Pancreas (tissue), 10 donors: ENCODE data around the gene PPP3CA. TPM values are rescaled to one million over a fixed set of nuclear protein-coding genes. Genes with fewer than 3 reads are reported as not detected.

ENCODE experiments used
- ATAC-seq, 4 donors: fragments of 200-7000 bp; cut with Tn5 transposase; one replicate each; pipeline versions ENCODE4 v1.8.0 to v1.9.1; 2020; ENCODE audit warnings: mild to moderate bottlenecking in 4 of 4, moderate library complexity in 4 of 4
- DNase-seq, 6 donors: peaks; one replicate each; pipeline ENCODE4 v3.0.0-alpha.2; 2020
- FAIRE-seq: peaks from 2 replicates; lab custom pipeline; 2012; peaks lifted over from hg19 to GRCh38; lab: Jason Lieb, UNC
- H3K27ac ChIP-seq, 4 donors: fragments of 200-600 bp; sonication (generic); 1 replicate in 3 of 4; 2 replicates in 1 of 4; pipeline versions ENCODE4 v1.5.0 to v1.8.0; 2020
- H3K27me3 ChIP-seq, 4 donors: fragments of 200-600 bp; one replicate each; pipeline ENCODE4 v1.8.0; 2021
- H3K36me3 ChIP-seq, 3 donors: fragments of 200-600 bp; sonication (generic) in 1 of 3; one replicate each; pipeline versions ENCODE4 v1.5.0 to v1.8.0; 2020 to 2021
- H3K4me1 ChIP-seq, 3 donors: fragments of 200-600 bp; one replicate each; pipeline ENCODE4 v1.8.0; 2021
- H3K4me3 ChIP-seq, 4 donors: fragments of 200-600 bp; sonication (generic) in 2 of 4; one replicate each; pipeline versions ENCODE4 v1.5.0 to v1.8.0; 2020 to 2021
- H3K9me3 ChIP-seq, 4 donors: fragments of 200-600 bp; one replicate each; pipeline ENCODE4 v1.8.0; 2021
- CTCF ChIP-seq, 4 donors: fragments of 200-600 bp; sonication (generic) in 3 of 4; IDR thresholded peaks; one replicate each; pipeline versions ENCODE4 v1.5.0 to v1.8.0; 2021; ENCODE audit warnings: antibody characterized with exemption in 4 of 4
- WGBS, 2 donors: extraction: QIAGEN DNeasy Blood & Tissue Kit; methylation state at CpG; one replicate each; pipeline ENCODE4 v1.1.7; 2013; 5-methylcytosine and 5-hydroxymethylcytosine counted together
- intact Hi-C, 3 donors: fragments of 100-400 bp; cut with DNase I; formaldehyde crosslinking; loops; one replicate each; pipeline versions ENCODE4 v1.11.1 to v1.14.2; 2022
- polyA plus RNA-seq, 2 donors: library from polyadenylated mRNA; stranded (reverse); fragments of 200-250 nt; gene quantifications; one replicate each; pipeline ENCODE4 v1.2.3, GENCODE V29; 2013
- total RNA-seq, 6 donors: library from RNA; stranded (reverse); fragmentation: NEBNext Ultra II Directional in 4 of 6; extraction: Animal tissue kit (Norgen Biotek cat#: 25700) in 4 of 6; gene quantifications; one replicate each; pipeline versions ENCODE4 v1.2.1 to v1.2.4, GENCODE V29; 2021 to 2023
- donor health status: healthy with polysubstance abuse.
- donor health status: DM: no; HTN: no; CAD: no; lungs with moderate emphysema.
- donor health status: DM: no; HTN: no; CAD: no.
- donor health status: control.
- donor health status: control.
- donor health status: Bipolar disorder and iron deficiency.
- donor health status: DM: yes; HTN: yes; CAD: no.
- donor health status: DM: no; HTN: no; CAD: no.
- donor health status: DM: no; HTN: no; CAD: no.
- donor health status: DM: yes; HTN: yes; CAD: no.

The PPP3CA gene
- total and polyA plus RNA-seq, 8 donors: 4.9 to 22.7 (median 10.3) TPM

- DNase-seq: peak in 1 of 6 donors; percentile 35
- no peak for TF ChIP-seq CTCF (IDR thresholded peaks at IDR 0.05)
- Histone ChIP-seq H3K36me3 (no peaks in the 10 kb centered on the region), H3K4me3 (no peak overlapping the region), H3K27ac (no peak overlapping the region), H3K4me1 (peaks cover 6 to 37% (median 15%) of the 10 kb centered on the region in 3 donors), H3K9me3 (no peaks in the 10 kb centered on the region), H3K27me3 (no peaks in the 10 kb centered on the region)
- intact Hi-C loops: no loop called here
- ATAC-seq: peak in 3 of 4 donors; percentile 36 to 75 (median 62)
- WGBS, 2 donors: 56 to 66% methylated on average over 3 of the region's 3 CpGs
- no peak for FAIRE-seq
Measured at GRCh38 chr4:101279377-101279871, 67.9 kb downstream of the PPP3CA start.

- Histone ChIP-seq H3K36me3 (no peaks in the 10 kb centered on the region), H3K4me3 (no peak overlapping the region), H3K9me3 (no peaks in the 10 kb centered on the region), H3K4me1 (peaks cover 6 to 25% (median 8%) of the 10 kb centered on the region in 3 donors), H3K27ac (no peak overlapping the region), H3K27me3 (no peaks in the 10 kb centered on the region)
- WGBS, 2 donors: 1 to 48% methylated on average over 1 of the region's 1 CpG
- FAIRE-seq (no peak), ATAC-seq (no peak), DNase-seq (no peak)
- no peak for TF ChIP-seq CTCF (IDR thresholded peaks at IDR 0.05)
- intact Hi-C loops: no loop called here
Measured at GRCh38 chr4:101277671-101278070, 69.7 kb downstream of the PPP3CA start.

GRCh38 chr4:101276661-101277060, 70.7 kb downstream of the PPP3CA start:
- WGBS, 2 donors: 90% methylated on average over 3 of the region's 3 CpGs

GRCh38 chr4:101274888-101275752, 72.2 kb downstream of the PPP3CA start:
- FAIRE-seq (no peak), ATAC-seq (peak; percentile 28 to 71 (median 48)), DNase-seq (no peak)
- Histone ChIP-seq H3K4me1 (peaks cover 6 to 34% (median 16%) of the 10 kb centered on the region in 3 donors), H3K27ac (peak overlapping the region in 1 of 4 donors; percentile 21), H3K27me3 (no peaks in the 10 kb centered on the region), H3K4me3 (no peak overlapping the region), H3K36me3 (no peaks in the 10 kb centered on the region), H3K9me3 (no peaks in the 10 kb centered on the region)
- intact Hi-C loops: no loop called here
- TF ChIP-seq CTCF (IDR thresholded peaks at IDR 0.05): no peak
- WGBS, 2 donors: 20 to 22% methylated on average over 7 of the region's 7 CpGs

More at GRCh38 chr4:101276661-101277060, 70.7 kb downstream of the PPP3CA start:
- DNase-seq: no peak
- Histone ChIP-seq H3K4me1 (peaks cover 6 to 26% (median 11%) of the 10 kb centered on the region in 3 donors), H3K27me3 (no peaks in the 10 kb centered on the region), H3K9me3 (no peaks in the 10 kb centered on the region), H3K27ac (no peak overlapping the region), H3K36me3 (no peaks in the 10 kb centered on the region), H3K4me3 (no peak overlapping the region)
- no peak for ATAC-seq
- intact Hi-C loops: no loop called here
- no peak for TF ChIP-seq CTCF (IDR thresholded peaks at IDR 0.05)
- FAIRE-seq: no peak
